IMR-90 (cell line): ENCODE measurements around the gene POLR2E. TPM values are rescaled to one million over a fixed set of nuclear protein-coding genes. Genes with fewer than 3 reads are reported as not detected.

ENCODE experiments used
- ATAC-seq: fragments of 200-7000 bp; cut with Tn5 transposase; 2 replicates; pipeline ENCODE4 v1.9.1; 2020; ENCODE audit warnings: low read depth, mild to moderate bottlenecking, moderate library complexity
- BruUV-seq: library from RNA; stranded (reverse); fragments of 400-500 nt; replicated peaks from 2 replicates; lab custom pipeline; 2021; lab: Mats Ljungman, UMichigan
- CTCF ChIA-PET: fragments of 300-600 bp; formaldehyde crosslinking; extraction: SDS; loops from one replicate; lab custom pipeline; 2021; ENCODE audit warnings: antibody characterized with exemption; lab: Yijun Ruan, JAX
- POLR2A ChIA-PET: fragments of 300-600 bp; sonication (Branson Sonifier 250); formaldehyde crosslinking; loops from one replicate; lab custom pipeline; 2022; ENCODE audit warnings: antibody characterized with exemption; ENCODE audit not compliant: unreplicated experiment; lab: Charles Lee
- DNase-seq: peaks from one replicate; pipeline ENCODE4 v3.0.0; 2013
- H2AFZ ChIP-seq: replicated peaks from 2 replicates; pipeline ENCODE3; 2013; ENCODE audit warnings: low read length, mild to moderate bottlenecking; ENCODE audit not compliant: poor library complexity
- H2AK5ac ChIP-seq: 2 replicates; pipeline ENCODE4 v1.6.1; 2013; ENCODE audit warnings: low read depth, low read length, inconsistent platforms
- H2AK9ac ChIP-seq: replicated peaks from 2 replicates; pipeline ENCODE3; 2013; ENCODE audit warnings: mild to moderate bottlenecking, low read depth, low read length, moderate library complexity; ENCODE audit not compliant: poor library complexity
- H2BK120ac ChIP-seq: 2 replicates; pipeline ENCODE4 v1.6.1; 2013; ENCODE audit warnings: low read depth, low read length, inconsistent platforms
- H2BK15ac ChIP-seq: 3 replicates; pipeline ENCODE4 v1.6.1; 2013; ENCODE audit warnings: low read depth, low read length, inconsistent platforms
- H2BK20ac ChIP-seq: 2 replicates; pipeline ENCODE4 v1.6.1; 2013; ENCODE audit warnings: low read depth, mild to moderate bottlenecking, inconsistent platforms, low read length, moderate library complexity
- H2BK5ac ChIP-seq: 2 replicates; pipeline ENCODE4 v1.6.1; 2013; ENCODE audit warnings: mild to moderate bottlenecking, low read depth, low read length, inconsistent platforms; ENCODE audit not compliant: poor library complexity, severe bottlenecking
- H3K14ac ChIP-seq: replicated peaks from 2 replicates; pipeline ENCODE4 v1.6.1; 2013; ENCODE audit warnings: low read depth, low read length, inconsistent platforms
- H3K18ac ChIP-seq: 2 replicates; pipeline ENCODE4 v1.6.1; 2013; ENCODE audit warnings: low read depth, low read length, control low read depth
- H3K23ac ChIP-seq: 2 replicates; pipeline ENCODE4 v1.6.1; 2013; ENCODE audit warnings: low read depth, low read length, inconsistent platforms
- H3K27ac ChIP-seq: 2 replicates; pipeline ENCODE4 v1.5.1; 2013; ENCODE audit warnings: mild to moderate bottlenecking, control low read depth, low read length; ENCODE audit not compliant: insufficient read depth
- H3K27me3 ChIP-seq: 2 replicates; pipeline ENCODE4 v1.6.1; 2013; ENCODE audit warnings: low read length; ENCODE audit not compliant: control insufficient read depth, insufficient read depth
- H3K36me3 ChIP-seq: 2 replicates; pipeline ENCODE4 v1.6.1; 2013; ENCODE audit warnings: low read length, mixed read lengths; ENCODE audit not compliant: control insufficient read depth, insufficient read depth
- H3K4ac ChIP-seq: 2 replicates; pipeline ENCODE4 v1.6.1; 2013; ENCODE audit warnings: low read depth, low read length, inconsistent platforms
- H3K4me1 ChIP-seq: 2 replicates; pipeline ENCODE4 v1.6.1; 2013; ENCODE audit warnings: low read length, mixed read lengths; ENCODE audit not compliant: control insufficient read depth, insufficient read depth
- H3K4me2 ChIP-seq: 2 replicates; pipeline ENCODE4 v1.6.1; 2013; ENCODE audit warnings: low read depth, mild to moderate bottlenecking, control low read depth, low read length, moderate library complexity
- H3K4me3 ChIP-seq: 2 replicates; pipeline ENCODE4 v1.5.1; 2013; ENCODE audit warnings: low read depth, mild to moderate bottlenecking, control low read depth, low read length, moderate library complexity; ENCODE audit not compliant: insufficient read depth
- H3K56ac ChIP-seq: 2 replicates; pipeline ENCODE4 v1.6.1; 2013; ENCODE audit warnings: low read length, inconsistent platforms; ENCODE audit not compliant: insufficient read depth; ENCODE audit errors: extremely low read depth
- H3K79me1 ChIP-seq, 2 experiments: 2 replicates each; pipeline ENCODE4 v1.6.1; 2013; ENCODE audit warnings: low read length in 2 of 2, inconsistent platforms in 1 of 2, low read depth in 1 of 2
- H3K9ac ChIP-seq: 2 replicates; pipeline ENCODE4 v1.6.1; 2013; ENCODE audit warnings: low read depth, low read length, control low read depth
- H3K9me1 ChIP-seq: 2 replicates; pipeline ENCODE4 v1.6.1; 2013; ENCODE audit warnings: low read length, inconsistent platforms; ENCODE audit not compliant: insufficient read depth
- H3K9me3 ChIP-seq: 2 replicates; pipeline ENCODE4 v1.6.1; 2013; ENCODE audit warnings: low read length; ENCODE audit not compliant: control insufficient read depth, insufficient read depth
- H4K20me1 ChIP-seq: 2 replicates; pipeline ENCODE4 v1.6.1; 2013; ENCODE audit warnings: low read length, inconsistent platforms; ENCODE audit not compliant: insufficient read depth
- H4K5ac ChIP-seq: 2 replicates; pipeline ENCODE4 v1.6.1; 2013; ENCODE audit warnings: mild to moderate bottlenecking, low read depth, low read length, control low read depth
- H4K8ac ChIP-seq, 2 experiments: 2 replicates each; pipeline ENCODE4 v1.6.1; 2013; ENCODE audit warnings: low read depth in 2 of 2, low read length in 2 of 2, control low read depth in 1 of 2, inconsistent platforms in 1 of 2
- H4K91ac ChIP-seq: 2 replicates; pipeline ENCODE4 v1.6.1; 2013; ENCODE audit warnings: low read depth, low read length, inconsistent platforms; ENCODE audit not compliant: insufficient read depth
- CEBPB ChIP-seq: IDR thresholded peaks from 2 replicates; pipeline ENCODE4 v1.6.1; 2012; ENCODE audit warnings: low read depth, low read length, improper control_type of control experiment
- CHD1 ChIP-seq: IDR thresholded peaks from 2 replicates; pipeline ENCODE4 v1.6.1; 2012; ENCODE audit warnings: low read depth, low read length, improper control_type of control experiment
- CTCF ChIP-seq: conservative IDR thresholded peaks from 2 replicates; pipeline ENCODE4 v1.5.1; 2012; ENCODE audit warnings: mild to moderate bottlenecking, low read depth, low read length, improper control_type of control experiment
- ELK1 ChIP-seq: fragments of 150-350 bp; IDR thresholded peaks from 2 replicates; pipeline ENCODE4 v1.6.1; 2016; ENCODE audit warnings: low read depth, mild to moderate bottlenecking, low read length, moderate library complexity, borderline replicate concordance
- FOS ChIP-seq: fragments of 150-350 bp; IDR thresholded peaks from 2 replicates; pipeline ENCODE4 v1.6.1; 2016; ENCODE audit warnings: low read depth, low read length
- MAFK ChIP-seq: IDR thresholded peaks from 2 replicates; pipeline ENCODE4 v1.6.1; 2012; ENCODE audit warnings: low read depth, low read length, improper control_type of control experiment
- MAZ ChIP-seq: IDR thresholded peaks from 2 replicates; pipeline ENCODE4 v1.6.1; 2012; ENCODE audit warnings: low read depth, mild to moderate bottlenecking, low read length, improper control_type of control experiment, moderate library complexity, borderline replicate concordance
- MXI1 ChIP-seq: IDR thresholded peaks from 2 replicates; pipeline ENCODE4 v1.6.1; 2012; ENCODE audit warnings: low read depth, mild to moderate bottlenecking, low read length, moderate library complexity, borderline replicate concordance
- NFE2L2 ChIP-seq: fragments of 150-350 bp; IDR thresholded peaks from 2 replicates; pipeline ENCODE4 v1.6.1; 2016; ENCODE audit warnings: low read depth, mild to moderate bottlenecking, low read length
- POLR2A ChIP-seq: IDR thresholded peaks from 2 replicates; pipeline ENCODE4 v1.6.1; 2012; ENCODE audit warnings: mild to moderate bottlenecking, low read depth, low read length
- RCOR1 ChIP-seq: IDR thresholded peaks from 2 replicates; pipeline ENCODE4 v1.6.1; 2012; ENCODE audit warnings: mild to moderate bottlenecking, low read length, improper control_type of control experiment; ENCODE audit not compliant: insufficient replicate concordance
- RFX5 ChIP-seq: IDR thresholded peaks from 2 replicates; pipeline ENCODE4 v1.8.0; 2012; ENCODE audit warnings: low read depth, mild to moderate bottlenecking, low read length, moderate library complexity
- SMC3 ChIP-seq: fragments of 150-350 bp; IDR thresholded peaks from 2 replicates; pipeline ENCODE4 v1.6.1; 2016; ENCODE audit warnings: low read depth, mild to moderate bottlenecking, antibody characterized with exemption, low read length, moderate library complexity
- USF2 ChIP-seq: fragments of 150-350 bp; IDR thresholded peaks from 2 replicates; pipeline ENCODE4 v1.6.1; 2017; ENCODE audit warnings: mild to moderate bottlenecking, antibody characterized with exemption, low read length, low read depth
- whole genome bisulfite sequencing, 2 experiments: methylation state at CpG; one replicate each; pipeline versions ENCODE4 v1.1.5 to v1.1.7; 2013; ENCODE audit warnings: missing lambda C conversion rate in 2 of 2; ENCODE audit not compliant: insufficient read length in 1 of 2; ENCODE audit errors: extremely low coverage in 2 of 2; 5-methylcytosine and 5-hydroxymethylcytosine counted together
- dilution Hi-C: fragments of 300-500 bp; cut with HindIII; formaldehyde crosslinking; loops from one replicate; pipeline ENCODE4 v1.14.3; 2018; ENCODE audit warnings: low sequenced_read_pairs; ENCODE audit not compliant: unreplicated experiment
- in situ Hi-C: fragments of 300-500 bp; cut with MboI; formaldehyde crosslinking; loops from 3 replicates; pipeline ENCODE4 v1.14.3; 2019; ENCODE audit warnings: low sequenced_read_pairs, inconsistent platforms, mixed read lengths
- intact Hi-C: fragments of 100-400 bp; cut with micrococcal nuclease; formaldehyde crosslinking; loops from 2 replicates; pipeline ENCODE4 v1.10.0; 2022
- polyA plus RNA-seq, 3 experiments: library from polyadenylated mRNA; depleted of rRNA; stranded (reverse); fragments of >200 nt; gene quantifications; 2 replicates each; pipeline ENCODE4 v1.2.3, GENCODE V29; 2012; ENCODE audit warnings: low replicate concordance in 1 of 3
- total RNA-seq: library from RNA; depleted of rRNA; stranded (reverse); fragments of >200 nt; gene quantifications from 2 replicates; pipeline ENCODE4 v1.2.3, GENCODE V29; 2012

POLR2E gene
- total and polyA plus RNA-seq, 2 of the 4 experiments (the other 2 are of a cell fraction) = 294 to 391 TPM

GRCh38 chr19:1070931-1071791, 24.0 kb downstream of the POLR2E start:
- Histone ChIP-seq H3K9ac (no peak overlapping the region), H3K4me2 (no peak overlapping the region; the same call in 1 of the 2 replicates), H3K18ac (no peak overlapping the region), H3K4me3 (no peak overlapping the region), H3K14ac (no peak overlapping the region), H3K23ac (no peak overlapping the region), H4K5ac (no peak overlapping the region), H3K9me1 (no peaks in the 10 kb centered on the region), H3K79me1 (no peaks in the 10 kb centered on the region), H4K20me1 (no peaks in the 10 kb centered on the region; the same call in 1 of the 2 replicates), H4K8ac (no peak overlapping the region), H3K27ac (no peak overlapping the region), H4K91ac (no peak overlapping the region), H3K4ac (no peak overlapping the region), H2BK20ac (no peak overlapping the region), H2BK15ac (no peak overlapping the region), H2BK120ac (no peak overlapping the region), H3K27me3 (peaks cover 45% of the 10 kb centered on the region), H3K9me3 (peaks cover 2% of the 10 kb centered on the region; the same call in 1 of the 2 replicates), H3K4me1 (peaks cover 3% of the 10 kb centered on the region; the same call in 1 of the 2 replicates), H3K56ac (no peak overlapping the region), H3K36me3 (no peaks in the 10 kb centered on the region), H2AK9ac (peak overlapping the region; percentile 76), H2AK5ac (no peak overlapping the region), H2BK5ac (no peak overlapping the region), H2AFZ (peak overlapping the region; percentile 70)
- no TSS peak for BruUV-seq
- dilution Hi-C loops = no loop called here
- ATAC-seq = peak; percentile 28
- DNase-seq = no peak
- in situ Hi-C loops = no loop called here
- ChIA-PET POLR2A (no interaction called here), CTCF (interaction anchor here (0.5 kb wide), 1 partner anchor 49 kb away, joined by 3 read pairs; no protein-coding TSS in a partner anchor)
- intact Hi-C loops = no loop called here
- 3% methylated on average over 43 of the region's 99 CpGs; no CpG with 5 or more reads in 1 of the 2 experiments for WGBS, 2 experiments
- no peak for TF ChIP-seq RFX5
- TF ChIP-seq MXI1 = no peak
- no peak for TF ChIP-seq FOS
- TF ChIP-seq USF2 = no peak
- no peak for TF ChIP-seq POLR2A
- TF ChIP-seq CTCF = no peak
- no peak for TF ChIP-seq MAZ
- no peak for TF ChIP-seq ELK1
- no peak for TF ChIP-seq NFE2L2
- TF ChIP-seq RCOR1 = no peak
- no peak for TF ChIP-seq SMC3
- no peak for TF ChIP-seq MAFK
- TF ChIP-seq CEBPB = no peak
- TF ChIP-seq CHD1 = no peak
